Neural cell (in vitro differentiated cells): Measurements from ENCODE around the gene TMEM119. TPM values are rescaled to one million over a fixed set of nuclear protein-coding genes. Genes with fewer than 3 reads are reported as not detected.

ENCODE experiments used
- H2AFZ ChIP-seq: fragments of 200-600, 300-800 bp; sonication (generic), shearing (Covaris generic); 2 replicates; pipeline ENCODE4 v1.6.0; 2014; ENCODE audit warnings: low read depth, mild to moderate bottlenecking, antibody characterized with exemption, low read length, moderate library complexity
- H3F3A ChIP-seq: fragments of 200-600 bp; shearing (Covaris generic); 2 replicates; pipeline ENCODE4 v1.6.1; 2016; ENCODE audit warnings: mild to moderate bottlenecking, moderate library complexity, mixed read lengths, antibody characterized with exemption, low read length; ENCODE audit not compliant: insufficient read depth, poor library complexity, severe bottlenecking
- H3K27ac ChIP-seq: fragments of 200-600, 300-800 bp; sonication (generic), shearing (Covaris generic); 2 replicates; pipeline ENCODE4 v1.5.1; 2014; ENCODE audit warnings: mild to moderate bottlenecking, low read length, moderate library complexity
- H3K27me3 ChIP-seq: fragments of 300-800, 200-600 bp; sonication (generic), shearing (Covaris generic); 2 replicates; pipeline ENCODE4 v1.6.0; 2014; ENCODE audit warnings: mild to moderate bottlenecking, low read depth, low read length, moderate library complexity; ENCODE audit not compliant: insufficient read depth
- H3K36me3 ChIP-seq: fragments of 300-800, 200-600 bp; sonication (generic), shearing (Covaris generic); 2 replicates; pipeline ENCODE4 v1.5.1; 2014; ENCODE audit warnings: mild to moderate bottlenecking, antibody characterized with exemption, low read length, moderate library complexity; ENCODE audit not compliant: insufficient read depth
- H3K4me2 ChIP-seq: fragments of 300-800, 200-600 bp; sonication (generic), shearing (Covaris generic); 2 replicates; pipeline ENCODE4 v1.6.0; 2014; ENCODE audit warnings: mild to moderate bottlenecking, low read length
- H3K4me3 ChIP-seq: fragments of 300-800, 200-600 bp; sonication (generic), shearing (Covaris generic); 2 replicates; pipeline ENCODE4 v1.5.1; 2014; ENCODE audit warnings: mild to moderate bottlenecking, low read length, moderate library complexity
- H3K79me2 ChIP-seq: fragments of 200-600 bp; shearing (Covaris generic); replicated peaks from 2 replicates; pipeline ENCODE4 v1.6.0; 2014; ENCODE audit warnings: mild to moderate bottlenecking, low read length, moderate library complexity; ENCODE audit not compliant: insufficient read depth
- H3K9ac ChIP-seq: fragments of 300-800, 200-600 bp; sonication (generic), shearing (Covaris generic); 2 replicates; pipeline ENCODE4 v1.6.1; 2016; ENCODE audit warnings: mild to moderate bottlenecking, low read length, mixed read lengths
- H3K9me2 ChIP-seq: fragments of 200-600 bp; shearing (Covaris generic); 2 replicates; pipeline ENCODE4 v1.6.1; 2016; ENCODE audit warnings: mild to moderate bottlenecking, low read length, mixed read lengths; ENCODE audit not compliant: insufficient read depth
- H3K9me3 ChIP-seq: fragments of 200-600, 300-800 bp; sonication (generic), shearing (Covaris generic); 2 replicates; pipeline ENCODE4 v1.6.1; 2016; ENCODE audit warnings: mild to moderate bottlenecking, mixed run types, low read length, moderate library complexity, mixed read lengths
- H4K20me1 ChIP-seq: fragments of 200-600 bp; shearing (Covaris generic); 2 replicates; pipeline ENCODE4 v1.6.1; 2016; ENCODE audit warnings: mild to moderate bottlenecking, mixed run types; ENCODE audit not compliant: insufficient read depth
- EP300 ChIP-seq: fragments of 450-650 bp; conservative IDR thresholded peaks from 2 replicates; pipeline ENCODE4 v1.6.1; 2014; ENCODE audit warnings: antibody characterized with exemption, mild to moderate bottlenecking, moderate library complexity; ENCODE audit not compliant: poor library complexity, severe bottlenecking
- EZH2 ChIP-seq: fragments of 200-600, 300-800 bp; shearing (Covaris generic), sonication (generic); IDR thresholded peaks from 2 replicates; pipeline ENCODE4 v1.6.1; 2014; ENCODE audit warnings: antibody characterized with exemption, low read length, borderline replicate concordance, mild to moderate bottlenecking; ENCODE audit not compliant: insufficient read depth, poor library complexity, severe bottlenecking
- MXI1 ChIP-seq: fragments of 450-650 bp; conservative IDR thresholded peaks from 2 replicates; pipeline ENCODE4 v1.6.1; 2014; ENCODE audit warnings: antibody characterized with exemption, mild to moderate bottlenecking; ENCODE audit not compliant: poor library complexity, severe bottlenecking
- POLR2AphosphoS5 ChIP-seq: IDR thresholded peaks from 2 replicates; pipeline ENCODE4 v1.6.1; 2012
- RAD21 ChIP-seq: fragments of 450-650 bp; conservative IDR thresholded peaks from 2 replicates; pipeline ENCODE4 v1.6.1; 2014; ENCODE audit warnings: antibody characterized with exemption, mild to moderate bottlenecking, moderate library complexity
- SMC3 ChIP-seq: fragments of 450-650 bp; conservative IDR thresholded peaks from 2 replicates; pipeline ENCODE4 v1.6.1; 2014; ENCODE audit warnings: antibody characterized with exemption, mild to moderate bottlenecking, moderate library complexity; ENCODE audit not compliant: poor library complexity
- TAF1 ChIP-seq: IDR thresholded peaks from 2 replicates; pipeline ENCODE4 v1.6.1; 2012; ENCODE audit warnings: low read depth
- polyA plus RNA-seq: library from polyadenylated mRNA; depleted of rRNA; stranded (reverse); fragments of >200 nt; gene quantifications from 2 replicates; pipeline ENCODE4 v1.2.3, GENCODE V29; 2014
- TF ChIP-seq, protein P1 (sequence below): fragments of 450-650 bp; IDR thresholded peaks from 2 replicates; pipeline ENCODE4 v1.5.1; 2014; ENCODE audit warnings: antibody characterized with exemption, mild to moderate bottlenecking, moderate library complexity; ENCODE audit not compliant: poor library complexity, severe bottlenecking
- TF ChIP-seq, protein P2 (sequence below): IDR thresholded peaks from 2 replicates; pipeline ENCODE4 v1.6.1; 2012; ENCODE audit warnings: borderline replicate concordance

The TMEM119 gene
- polyA plus RNA-seq, 1 donor from 2014 or later: not detected

DNA sequence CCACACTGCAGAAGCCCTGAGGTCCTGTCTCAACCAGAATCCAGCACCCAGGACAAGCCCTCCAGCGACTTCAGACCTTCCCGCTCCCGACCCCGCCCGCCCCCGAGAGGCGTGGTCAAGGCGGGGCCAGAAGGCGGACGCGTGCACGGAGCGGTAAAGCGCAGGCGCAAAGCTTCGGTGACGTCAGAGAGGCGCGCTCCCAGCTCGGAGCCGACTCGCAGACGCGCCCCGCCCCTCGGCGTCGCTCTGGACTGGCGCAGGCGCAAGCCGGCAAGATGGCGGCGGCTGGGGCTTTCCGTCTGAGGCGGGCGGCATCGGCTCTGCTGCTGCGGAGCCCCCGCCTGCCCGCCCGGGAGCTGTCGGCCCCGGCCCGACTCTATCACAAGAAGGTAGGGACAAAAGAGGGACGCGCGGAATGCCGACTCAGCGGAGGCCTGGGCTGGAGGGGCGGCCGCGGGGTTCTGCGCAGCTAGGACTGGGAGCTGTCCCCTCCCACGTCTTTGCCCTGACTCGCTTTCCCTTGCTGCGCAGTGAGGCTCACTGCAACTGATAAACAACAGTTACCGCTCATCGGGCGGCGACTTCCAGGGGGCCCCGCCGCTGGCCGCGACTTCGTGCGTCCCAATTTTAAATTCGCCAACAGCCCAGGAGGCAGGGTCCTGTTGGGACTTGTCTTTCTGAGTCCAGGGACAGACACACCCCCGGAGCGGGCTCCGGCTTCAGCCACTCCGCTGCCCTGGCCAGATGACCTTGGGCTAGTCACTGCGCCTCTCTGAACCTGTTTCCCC, 35.3 kb downstream of the TMEM119 start, which contains the start of gene ISCU:
Gene ISCU (plus strand): TSS at position 249 of the 788 bp plus-strand sequence. CDS start 27 bp downstream, at position 276.
- peaks cover 43% of the 10 kb centered on the region for H3K79me2 ChIP-seq
- peak; percentile 42 for TF ChIP-seq EP300
- peak; percentile 78 for TF ChIP-seq POLR2AphosphoS5
- TF ChIP-seq, protein P1, sequence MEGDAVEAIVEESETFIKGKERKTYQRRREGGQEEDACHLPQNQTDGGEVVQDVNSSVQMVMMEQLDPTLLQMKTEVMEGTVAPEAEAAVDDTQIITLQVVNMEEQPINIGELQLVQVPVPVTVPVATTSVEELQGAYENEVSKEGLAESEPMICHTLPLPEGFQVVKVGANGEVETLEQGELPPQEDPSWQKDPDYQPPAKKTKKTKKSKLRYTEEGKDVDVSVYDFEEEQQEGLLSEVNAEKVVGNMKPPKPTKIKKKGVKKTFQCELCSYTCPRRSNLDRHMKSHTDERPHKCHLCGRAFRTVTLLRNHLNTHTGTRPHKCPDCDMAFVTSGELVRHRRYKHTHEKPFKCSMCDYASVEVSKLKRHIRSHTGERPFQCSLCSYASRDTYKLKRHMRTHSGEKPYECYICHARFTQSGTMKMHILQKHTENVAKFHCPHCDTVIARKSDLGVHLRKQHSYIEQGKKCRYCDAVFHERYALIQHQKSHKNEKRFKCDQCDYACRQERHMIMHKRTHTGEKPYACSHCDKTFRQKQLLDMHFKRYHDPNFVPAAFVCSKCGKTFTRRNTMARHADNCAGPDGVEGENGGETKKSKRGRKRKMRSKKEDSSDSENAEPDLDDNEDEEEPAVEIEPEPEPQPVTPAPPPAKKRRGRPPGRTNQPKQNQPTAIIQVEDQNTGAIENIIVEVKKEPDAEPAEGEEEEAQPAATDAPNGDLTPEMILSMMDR: peak; percentile 25
- TF ChIP-seq, protein P2, sequence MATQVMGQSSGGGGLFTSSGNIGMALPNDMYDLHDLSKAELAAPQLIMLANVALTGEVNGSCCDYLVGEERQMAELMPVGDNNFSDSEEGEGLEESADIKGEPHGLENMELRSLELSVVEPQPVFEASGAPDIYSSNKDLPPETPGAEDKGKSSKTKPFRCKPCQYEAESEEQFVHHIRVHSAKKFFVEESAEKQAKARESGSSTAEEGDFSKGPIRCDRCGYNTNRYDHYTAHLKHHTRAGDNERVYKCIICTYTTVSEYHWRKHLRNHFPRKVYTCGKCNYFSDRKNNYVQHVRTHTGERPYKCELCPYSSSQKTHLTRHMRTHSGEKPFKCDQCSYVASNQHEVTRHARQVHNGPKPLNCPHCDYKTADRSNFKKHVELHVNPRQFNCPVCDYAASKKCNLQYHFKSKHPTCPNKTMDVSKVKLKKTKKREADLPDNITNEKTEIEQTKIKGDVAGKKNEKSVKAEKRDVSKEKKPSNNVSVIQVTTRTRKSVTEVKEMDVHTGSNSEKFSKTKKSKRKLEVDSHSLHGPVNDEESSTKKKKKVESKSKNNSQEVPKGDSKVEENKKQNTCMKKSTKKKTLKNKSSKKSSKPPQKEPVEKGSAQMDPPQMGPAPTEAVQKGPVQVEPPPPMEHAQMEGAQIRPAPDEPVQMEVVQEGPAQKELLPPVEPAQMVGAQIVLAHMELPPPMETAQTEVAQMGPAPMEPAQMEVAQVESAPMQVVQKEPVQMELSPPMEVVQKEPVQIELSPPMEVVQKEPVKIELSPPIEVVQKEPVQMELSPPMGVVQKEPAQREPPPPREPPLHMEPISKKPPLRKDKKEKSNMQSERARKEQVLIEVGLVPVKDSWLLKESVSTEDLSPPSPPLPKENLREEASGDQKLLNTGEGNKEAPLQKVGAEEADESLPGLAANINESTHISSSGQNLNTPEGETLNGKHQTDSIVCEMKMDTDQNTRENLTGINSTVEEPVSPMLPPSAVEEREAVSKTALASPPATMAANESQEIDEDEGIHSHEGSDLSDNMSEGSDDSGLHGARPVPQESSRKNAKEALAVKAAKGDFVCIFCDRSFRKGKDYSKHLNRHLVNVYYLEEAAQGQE: peak; percentile 38
- no peak for TF ChIP-seq EZH2
- peak; percentile 82 for TF ChIP-seq MXI1
- peak; percentile 46 for TF ChIP-seq SMC3
- TF ChIP-seq RAD21: peak; percentile 21
- TF ChIP-seq TAF1: no peak

DNA sequence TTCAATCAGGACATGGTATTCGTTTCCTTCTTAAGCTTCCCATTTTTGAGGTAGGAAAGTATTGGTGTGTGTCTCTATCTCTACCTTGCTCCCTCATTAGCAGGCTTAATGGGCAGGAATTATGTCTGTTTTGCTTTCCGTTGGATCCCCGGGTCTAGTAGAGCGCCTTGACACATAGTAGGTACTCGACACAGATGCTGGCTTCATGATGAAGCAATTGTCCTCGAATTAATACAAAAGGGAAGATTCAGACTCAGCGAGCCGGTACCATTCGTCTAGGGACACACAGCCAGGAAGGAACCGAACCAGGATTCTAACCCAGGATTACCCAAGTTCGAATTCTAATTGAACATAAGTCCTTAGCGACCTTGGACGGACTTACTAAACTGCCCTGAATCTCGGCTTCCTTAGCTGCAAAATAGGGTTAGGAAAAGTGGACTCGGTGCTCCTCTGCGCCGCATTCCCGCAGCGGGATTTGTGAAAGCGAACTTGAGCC, 36.0 kb downstream of the TMEM119 start:
- peak overlapping the region; percentile 91 for H3K9ac ChIP-seq
- no peaks in the 10 kb centered on the region for H3K27me3 ChIP-seq
- no peaks in the 10 kb centered on the region for H3K9me3 ChIP-seq
- H3K4me3 ChIP-seq: peak overlapping the region; percentile 75
- H3K9me2 ChIP-seq: no peaks in the 10 kb centered on the region
- TF ChIP-seq, protein P1: no peak
- TF ChIP-seq EP300: no peak
- peak overlapping the region; percentile 94 for H3K4me2 ChIP-seq
- peak overlapping the region; percentile 83 for H2AFZ ChIP-seq
- peaks cover 49% of the 10 kb centered on the region for H3K79me2 ChIP-seq
- peak overlapping the region; percentile 90 for H3K27ac ChIP-seq
- H3K36me3 ChIP-seq: peaks cover 4% of the 10 kb centered on the region
- H4K20me1 ChIP-seq: no peaks in the 10 kb centered on the region
- H3F3A ChIP-seq: peaks cover 3% of the 10 kb centered on the region

More for the DNA sequence above, 35.3 kb downstream of the TMEM119 start, which contains the start of gene ISCU:
- peaks cover 2% of the 10 kb centered on the region for H3K36me3 ChIP-seq
- peaks cover 3% of the 10 kb centered on the region for H3F3A ChIP-seq
- H3K4me3 ChIP-seq: peak within 1 kb of the TSS; percentile 75
- no peaks in the 10 kb centered on the region for H3K27me3 ChIP-seq
- H4K20me1 ChIP-seq: no peaks in the 10 kb centered on the region
- H3K9me3 ChIP-seq: no peaks in the 10 kb centered on the region
- peak within 1 kb of the TSS; percentile 98 for H3K4me2 ChIP-seq
- H3K9ac ChIP-seq: peak within 1 kb of the TSS; percentile 91
- H3K27ac ChIP-seq: peak within 1 kb of the TSS; percentile 90
- H2AFZ ChIP-seq: peak within 1 kb of the TSS; percentile 83
- H3K9me2 ChIP-seq: no peaks in the 10 kb centered on the region
